Heart left ventricle (tissue), 13 donors: Measurements from ENCODE around the gene ATMIN.

Experiments
- CTCF ChIP-seq, 12 donors: fragments of 200-600 bp; sonication (generic) in 4 of 12; IDR thresholded peaks; one replicate each; pipeline versions ENCODE4 v1.5.0 to v1.8.0; 2018 to 2022; ENCODE audit warnings: antibody characterized with exemption in 12 of 12, mild to moderate bottlenecking in 5 of 12
- POLR2A ChIP-seq, 2 donors: fragments of 450-650 bp; IDR thresholded peaks; one replicate each; pipeline ENCODE4 v1.6.1; 2017; ENCODE audit warnings: antibody characterized with exemption in 2 of 2, mild to moderate bottlenecking in 2 of 2, moderate library complexity in 2 of 2
- donor health status: ischemic (EF 13 %, LVEDD 7.1; RV severe dilation, severe dysfunction).
- donor health status: DM: no; HTN: yes; CAD: no.
- donor health status: DM: no; HTN: no; CAD: no.
- donor health status: ischemic (EF 25% LVEDD 6.9; RV normal size, moderate dysfunction).
- donor health status: ischemic (EF 25% LVEDD 5.7; RV mildly dilated, moderate dysfunction).
- donor health status: ischemic (EF 35%, LVEDD 5.7; RV mildly dilated, moderate dysfunction).
- donor health status: nonischemic (EF 11% LVEDD 7.7; RV severe dilation, severe dysfunction).
- donor health status: DM: yes; HTN: yes; CAD: no.
- donor health status: PGD.
- donor health status: ischemic (EF 29% LVEDD 5.4; RV normal size, mild dysfunction).
- donor health status: nonischemic (EF 23%, LVEDD 6.1; RV moderate dilation, normal function).

- TF ChIP-seq POLR2A (IDR thresholded peaks at IDR 0.05), result no peak
- no peak for TF ChIP-seq CTCF (IDR thresholded peaks at IDR 0.05)
These were observed 27.2 kb upstream of the ATMIN start for GRCh38 chr16:81008505-81008789.
